Myocyte (in vitro differentiated cells): Measurements from ENCODE around the gene HP1BP3. TPM values are rescaled to one million over a fixed set of nuclear protein-coding genes. Genes with fewer than 3 reads are reported as not detected.

Experiments
- DNase-seq: peaks from one replicate; pipeline ENCODE4 v3.0.0-alpha.2; 2012; ENCODE audit warnings: low read depth
- total RNA-seq: library from RNA; depleted of rRNA; stranded (reverse); fragments of >200 nt; gene quantifications from 2 replicates; pipeline ENCODE4 v1.2.3, GENCODE V29; 2014

Gene HP1BP3
- total RNA-seq, 1 donor from 2014 or later, result 155 TPM

DNA sequence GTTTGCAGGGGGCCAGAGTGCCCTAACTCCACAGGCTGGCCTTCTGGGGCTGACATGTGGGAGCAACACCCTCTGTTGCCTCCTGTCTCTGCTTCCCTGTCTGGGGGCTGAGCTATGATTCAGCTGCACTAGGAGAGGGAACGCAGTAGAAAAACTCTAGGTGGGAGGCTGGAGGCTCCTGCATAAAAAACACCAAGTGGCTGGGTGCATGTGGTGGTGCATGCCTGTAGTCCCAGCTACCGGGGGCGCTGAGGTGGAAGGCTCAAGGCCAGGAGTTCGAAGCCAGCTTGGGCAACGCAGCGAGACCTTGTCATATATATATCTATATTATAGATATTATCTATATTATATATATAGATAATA, 74.9 kb downstream of the HP1BP3 start:
- no peak for DNase-seq

DNA sequence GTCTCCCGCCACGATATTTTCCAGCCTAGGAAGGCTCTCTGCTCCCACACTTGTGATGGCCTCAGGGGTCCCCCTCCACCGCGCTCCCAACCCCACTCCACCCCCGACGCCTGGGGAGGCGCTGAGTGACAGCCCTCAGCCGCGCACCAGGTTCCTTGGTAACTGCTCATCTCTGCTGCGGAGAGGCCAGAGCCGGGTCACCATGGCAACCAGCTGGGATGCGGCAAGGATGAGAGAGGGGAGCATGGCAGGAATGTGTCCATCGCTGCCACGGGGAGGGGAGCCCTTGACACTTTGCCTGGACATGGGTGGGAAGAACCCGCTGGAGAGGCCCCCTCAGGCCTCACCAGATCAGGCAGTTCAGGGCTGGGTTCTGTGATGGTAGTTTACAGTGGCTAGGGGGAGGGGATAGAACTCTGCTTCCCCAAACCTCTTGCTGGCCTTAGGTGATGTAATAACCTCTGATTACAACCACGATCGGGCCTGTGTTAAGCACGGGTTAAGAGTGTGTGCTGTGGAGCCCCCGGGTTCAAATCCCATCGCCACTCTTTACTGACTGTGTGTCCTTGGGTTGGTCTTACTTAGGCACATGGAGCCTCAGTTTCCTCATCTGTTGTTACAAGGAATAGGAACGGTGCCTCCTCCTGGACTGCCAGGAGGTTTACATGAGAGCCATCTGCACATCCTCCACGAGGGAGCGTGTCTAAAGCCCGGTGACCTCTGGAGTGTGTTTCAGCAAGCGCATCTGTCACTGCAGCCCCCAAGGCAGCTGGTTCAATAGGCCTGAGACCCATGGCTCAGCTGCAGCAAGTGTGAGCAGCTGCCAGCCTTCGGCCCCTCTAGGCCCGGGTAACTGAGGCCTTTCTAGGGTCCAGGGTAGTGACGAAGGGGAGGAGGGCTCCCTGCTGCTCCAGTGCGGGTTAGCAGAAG, 75.6 kb downstream of the HP1BP3 start:
- peak; percentile 37 for DNase-seq

DNA sequence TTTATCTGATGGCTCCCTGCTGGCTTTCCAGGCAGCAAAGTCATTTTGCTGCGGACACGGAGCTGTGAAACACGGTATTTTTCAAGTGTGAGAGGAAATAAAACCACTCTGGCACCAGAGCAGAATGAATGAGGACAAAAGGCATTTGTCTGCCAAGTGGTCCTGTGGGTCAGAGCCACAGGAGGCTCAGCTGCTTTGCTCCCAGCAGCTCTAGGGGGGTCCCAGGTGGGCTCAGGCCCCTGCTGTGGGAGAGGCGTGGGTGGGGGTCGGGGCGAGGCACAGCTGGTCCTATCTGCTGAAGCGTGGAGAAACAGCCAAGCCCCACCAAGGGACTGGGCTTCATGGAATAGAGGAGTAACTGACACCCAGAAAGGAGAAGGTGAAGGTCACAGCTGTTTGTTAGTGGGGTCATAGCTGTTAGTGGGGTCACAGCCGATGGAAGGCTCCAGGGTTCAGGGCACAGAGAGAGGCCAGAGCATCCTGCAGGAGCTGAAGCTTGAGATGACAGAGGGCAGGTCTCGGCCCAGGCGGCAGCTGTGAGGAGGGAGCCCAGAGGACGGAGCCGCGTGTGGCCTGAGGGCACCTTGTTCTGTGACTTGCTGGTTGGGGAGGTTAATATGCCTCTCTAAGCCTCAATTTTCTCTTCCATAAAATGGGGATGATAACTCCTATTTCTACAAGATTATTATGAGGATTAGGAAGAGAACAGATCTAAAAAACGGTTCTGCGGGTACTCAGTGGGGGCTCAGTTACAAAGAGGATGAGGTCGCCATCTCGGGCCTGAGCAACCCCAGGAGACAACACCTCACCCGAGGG, 76.4 kb downstream of the HP1BP3 start:
- DNase-seq, result no peak

DNA sequence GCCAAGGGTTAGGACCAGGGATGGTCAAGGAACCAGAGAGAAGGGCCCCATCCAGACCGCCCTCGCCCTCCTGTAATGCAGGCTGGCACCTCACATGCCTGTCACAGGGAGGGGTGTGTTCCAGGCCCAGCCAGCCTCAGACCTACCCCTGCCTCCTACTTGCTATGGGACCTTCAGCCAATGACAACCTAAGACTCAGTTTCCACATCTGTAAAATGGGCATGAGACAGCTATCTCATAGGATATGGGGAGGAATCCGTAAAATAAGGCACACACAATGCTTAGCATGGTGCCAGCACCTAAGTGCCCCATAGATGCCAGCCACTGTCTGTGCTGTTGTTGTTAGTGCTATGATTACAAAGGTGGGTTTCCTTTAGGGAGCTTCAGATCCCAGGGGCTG, 77.2 kb downstream of the HP1BP3 start:
- no peak for DNase-seq

DNA sequence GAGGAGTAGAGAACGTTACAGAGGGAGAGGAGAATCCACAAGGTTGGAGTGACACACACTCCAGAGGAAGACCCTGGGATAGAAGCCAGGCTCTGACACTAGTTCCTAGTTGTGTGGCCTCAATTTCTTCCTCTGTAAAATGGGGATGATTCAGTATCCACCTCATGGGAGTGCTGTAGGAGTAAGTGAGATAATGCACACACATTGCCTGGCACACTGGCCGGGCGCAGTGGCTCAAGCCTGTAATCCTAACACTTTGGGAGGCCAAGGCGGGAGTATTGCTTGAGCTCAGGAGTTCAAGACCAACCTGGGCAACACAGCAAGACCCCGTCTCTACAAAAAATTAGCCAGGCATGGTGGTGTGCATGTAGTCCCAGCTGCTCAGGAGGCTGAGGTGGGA, 78.2 kb downstream of the HP1BP3 start:
- DNase-seq, result no peak

DNA sequence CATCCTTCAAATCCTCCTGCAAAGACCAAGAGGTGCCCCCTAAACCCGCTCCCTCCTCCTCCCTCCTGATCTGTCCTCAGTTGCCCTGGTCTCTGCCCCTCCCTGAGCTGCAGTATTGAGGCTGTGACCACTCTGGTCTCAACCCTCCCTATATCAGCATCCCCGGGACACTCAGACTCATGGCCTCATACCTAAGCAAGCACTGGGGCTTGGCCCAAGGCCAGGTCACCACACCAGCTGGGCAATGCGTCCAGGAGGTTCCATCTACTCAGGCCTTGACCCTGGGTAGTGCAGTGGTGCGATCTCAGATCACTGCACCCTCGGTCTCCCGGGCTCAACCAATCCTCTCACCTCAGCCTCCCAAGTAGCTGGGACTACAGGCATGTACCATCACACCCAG, 79.0 kb downstream of the HP1BP3 start:
- DNase-seq, result no peak

DNA sequence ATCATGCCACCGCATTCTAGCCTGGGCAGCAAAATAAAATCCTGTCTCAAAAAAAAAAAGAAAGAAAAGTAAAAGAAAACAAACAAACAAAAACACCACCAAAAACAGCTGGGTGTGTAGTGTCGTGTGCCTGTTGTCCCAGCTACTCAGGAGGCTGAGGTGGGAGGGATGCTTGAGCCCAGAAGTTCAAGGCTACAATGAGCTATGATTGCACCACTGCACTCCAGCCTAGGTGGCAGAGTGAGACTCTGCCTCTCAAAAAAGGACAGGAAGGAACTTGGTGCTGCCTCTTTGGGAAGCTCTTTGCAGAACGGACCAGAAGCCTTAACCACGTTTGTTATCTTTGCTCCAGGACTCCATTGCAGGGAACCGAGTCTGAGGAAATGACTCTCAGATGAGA, 80.3 kb downstream of the HP1BP3 start:
- no peak for DNase-seq

DNA sequence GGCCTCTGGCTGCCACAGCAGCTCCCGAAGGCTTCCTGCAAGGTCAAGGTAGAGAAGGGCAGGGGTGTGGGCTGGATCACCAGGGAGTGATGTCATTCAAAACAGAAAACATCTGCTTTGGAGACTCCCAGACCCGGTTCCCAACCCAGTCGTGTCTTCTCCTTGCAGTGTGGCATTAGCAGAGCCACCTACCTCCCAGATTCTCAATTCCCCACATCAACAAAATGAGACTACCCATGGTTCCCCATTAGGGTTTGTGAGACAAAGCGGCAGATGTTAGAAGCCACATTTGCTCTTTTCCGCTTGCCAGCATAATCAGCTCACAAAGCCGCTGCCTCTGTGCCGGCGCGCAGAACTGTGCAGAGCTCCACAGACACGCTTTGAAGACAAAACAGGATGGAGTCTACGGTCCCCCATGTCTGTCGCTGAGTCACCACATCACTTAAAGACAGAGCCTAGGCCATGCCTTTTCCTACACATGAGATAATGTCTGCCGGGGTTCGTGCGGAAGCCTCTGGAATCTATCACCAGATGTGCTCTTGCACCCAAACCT, 81.8 kb downstream of the HP1BP3 start:
- DNase-seq, result no peak

DNA sequence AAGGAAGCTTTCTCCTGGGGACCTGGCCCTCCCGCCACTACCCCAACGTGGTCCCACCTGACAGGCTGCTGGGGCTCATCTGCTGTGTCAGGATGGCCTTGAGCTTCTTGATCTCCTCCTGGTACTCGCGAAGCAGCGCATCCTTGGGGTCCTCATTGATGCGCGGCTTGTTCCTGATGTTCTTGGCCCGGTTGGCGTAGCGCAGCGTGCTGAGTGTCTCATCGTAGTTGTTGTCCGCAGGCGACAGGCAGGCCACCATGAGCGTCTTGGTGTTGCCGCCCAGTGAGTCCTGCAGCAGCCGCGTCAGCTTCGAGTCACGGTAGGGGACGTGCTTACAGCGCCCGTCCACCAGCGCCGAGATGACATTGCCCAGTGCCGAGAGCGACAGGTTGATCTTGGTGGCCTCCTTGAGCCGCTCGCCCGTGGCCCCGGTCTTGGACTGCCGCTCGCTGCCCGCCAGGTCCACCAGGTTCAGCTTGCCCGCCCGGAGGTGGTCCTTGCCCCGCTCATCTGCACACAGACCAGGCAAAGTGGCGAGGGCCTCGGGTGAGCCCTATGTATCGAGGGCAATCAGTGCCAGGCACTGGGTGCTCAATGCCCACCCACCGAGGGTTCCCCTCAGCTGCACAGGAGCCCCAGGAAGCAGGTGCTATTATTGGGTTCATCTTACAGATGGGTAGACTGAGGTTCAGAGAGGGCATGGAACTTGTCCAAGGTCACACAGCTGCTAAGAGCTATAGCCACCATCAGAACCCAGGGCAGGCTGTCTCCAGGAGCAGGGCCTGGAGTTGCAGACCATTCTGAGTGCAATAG, 82.5 kb downstream of the HP1BP3 start:
- no peak for DNase-seq

DNA sequence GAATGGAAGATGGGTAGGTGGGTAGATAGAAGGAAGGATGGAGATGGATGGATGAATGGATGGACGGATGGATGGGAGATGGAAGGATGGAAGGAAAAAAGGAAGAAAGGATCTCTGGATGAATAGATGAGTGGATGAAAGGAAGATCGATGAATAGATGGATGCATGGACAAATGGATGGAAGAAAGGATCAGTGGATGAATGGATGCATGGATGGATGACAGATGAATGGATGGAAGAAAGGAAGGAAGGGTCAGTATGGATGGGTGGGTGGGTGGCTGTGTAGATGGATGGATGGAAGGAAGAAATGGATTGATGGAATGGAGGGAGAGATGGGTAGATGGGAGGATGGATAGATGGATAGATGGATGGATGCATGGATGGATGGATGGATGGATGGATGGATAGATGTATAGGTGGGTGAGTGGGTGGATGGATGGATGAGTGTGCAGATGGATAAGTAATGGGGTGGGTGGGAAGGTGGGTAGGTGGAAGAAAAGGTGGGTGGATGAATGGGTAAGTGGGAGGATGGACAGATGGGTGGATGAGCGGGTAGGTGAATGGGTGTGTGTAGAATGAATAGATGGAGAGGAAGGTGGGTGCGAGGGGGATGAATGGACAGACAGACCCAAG, 83.9 kb downstream of the HP1BP3 start:
- no peak for DNase-seq

DNA sequence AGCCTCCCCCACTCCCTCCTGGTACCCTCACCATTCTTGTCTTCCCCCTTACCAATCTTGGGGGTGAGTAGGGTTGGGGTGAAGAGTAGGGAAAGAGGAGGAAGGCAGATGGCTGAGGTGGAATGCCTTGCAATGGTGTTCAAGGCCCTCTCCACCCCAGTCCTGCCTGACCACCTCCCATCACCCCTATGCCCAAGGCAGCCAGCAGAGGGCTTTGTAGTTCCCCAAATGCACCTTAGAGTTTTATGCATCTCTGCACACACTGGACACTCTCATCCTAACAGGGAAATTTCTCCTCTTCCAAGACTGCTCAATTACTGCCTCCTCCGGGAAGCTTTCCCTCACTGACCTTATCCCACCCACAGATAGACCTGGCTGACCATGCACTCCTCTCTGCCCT, 84.7 kb downstream of the HP1BP3 start:
- DNase-seq, result peak; percentile 18

DNA sequence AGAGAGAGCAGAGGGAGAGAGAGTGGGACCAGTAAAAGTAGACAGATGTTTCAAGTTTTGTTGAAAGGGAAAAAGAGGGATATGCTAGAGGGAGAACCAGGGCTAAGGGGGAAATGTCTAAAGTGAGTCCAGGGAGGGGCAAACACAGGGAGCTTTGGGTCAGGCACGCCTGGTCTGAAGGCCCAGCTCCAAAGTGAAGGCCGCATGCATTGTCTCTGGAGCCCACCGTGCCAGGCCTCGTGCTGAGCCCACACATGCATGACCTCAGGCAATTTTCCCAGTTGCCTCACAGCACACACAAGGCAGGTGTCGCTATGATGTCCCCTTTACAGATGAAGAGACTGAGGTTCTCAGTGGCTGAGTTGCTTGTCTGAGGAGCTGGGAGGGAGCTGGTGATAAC, 85.3 kb downstream of the HP1BP3 start:
- DNase-seq, result no peak

DNA sequence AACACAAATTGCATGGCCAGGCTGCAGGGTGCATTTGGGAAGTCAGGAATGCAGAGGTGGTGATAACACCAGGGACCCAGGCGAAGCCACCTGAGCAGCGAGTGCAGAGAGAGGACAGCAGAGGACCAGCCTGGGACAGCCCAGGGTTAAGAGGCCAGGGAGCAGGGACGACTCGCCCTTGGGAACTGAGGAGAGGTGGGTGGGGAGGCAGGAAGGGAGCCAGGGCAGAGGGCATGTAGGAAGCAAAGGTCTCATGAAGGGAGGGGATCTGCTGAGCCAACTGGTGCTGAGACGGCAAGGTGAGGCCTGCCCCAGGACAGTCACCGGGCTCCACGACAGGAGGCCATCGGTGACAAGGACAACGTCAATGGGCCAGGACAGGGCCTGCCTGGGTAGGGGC, 85.7 kb downstream of the HP1BP3 start:
- DNase-seq, result no peak

DNA sequence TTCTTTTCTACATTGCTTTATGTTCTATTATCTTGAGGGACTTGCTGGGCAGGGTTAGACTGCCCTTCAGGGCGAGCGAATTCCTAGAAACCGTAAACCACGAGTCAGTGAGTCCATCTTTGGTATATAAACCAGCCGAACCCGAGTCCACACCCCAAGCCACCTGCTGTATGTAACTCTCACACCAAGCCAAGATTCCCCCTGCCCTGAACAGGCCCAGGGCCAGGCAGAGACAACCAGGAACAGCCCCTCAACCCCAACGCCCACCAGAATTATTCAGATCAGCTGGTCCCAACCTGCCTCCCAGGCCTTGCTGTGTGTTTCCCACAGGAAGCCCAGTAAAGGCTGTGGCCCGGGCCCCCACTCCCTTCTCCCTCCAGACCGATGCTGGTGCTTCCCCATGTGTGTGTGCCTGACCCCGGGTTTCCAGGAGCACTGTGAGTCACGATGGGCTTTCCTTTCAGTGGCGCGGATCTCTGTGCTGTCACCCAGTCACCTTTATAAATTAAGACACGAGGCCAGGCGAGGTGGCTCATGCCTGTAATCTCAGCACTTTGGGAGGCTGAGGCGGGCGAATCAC, 86.4 kb downstream of the HP1BP3 start:
- DNase-seq, result peak; percentile 68

DNA sequence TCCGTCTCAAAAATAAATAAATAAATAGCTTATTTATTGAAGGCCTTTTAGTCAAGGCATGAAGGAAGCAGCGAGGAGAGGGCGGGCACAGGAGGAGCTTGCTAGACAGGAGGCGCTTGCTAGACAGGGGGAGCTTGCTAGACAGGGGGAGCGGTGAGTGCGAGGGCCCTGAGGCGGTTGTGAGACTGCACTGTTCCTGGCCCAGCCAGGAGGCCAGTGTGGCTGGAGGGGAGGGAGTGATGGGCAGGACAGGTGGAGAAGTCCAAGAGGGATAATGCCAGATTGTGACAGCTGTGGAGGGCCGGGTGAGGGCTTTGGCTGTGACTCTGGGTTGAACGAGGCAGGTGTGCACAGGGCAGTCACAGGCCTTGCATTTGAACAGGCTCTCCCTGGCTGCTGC, 87.5 kb downstream of the HP1BP3 start:
- peak; percentile 91 for DNase-seq

DNA sequence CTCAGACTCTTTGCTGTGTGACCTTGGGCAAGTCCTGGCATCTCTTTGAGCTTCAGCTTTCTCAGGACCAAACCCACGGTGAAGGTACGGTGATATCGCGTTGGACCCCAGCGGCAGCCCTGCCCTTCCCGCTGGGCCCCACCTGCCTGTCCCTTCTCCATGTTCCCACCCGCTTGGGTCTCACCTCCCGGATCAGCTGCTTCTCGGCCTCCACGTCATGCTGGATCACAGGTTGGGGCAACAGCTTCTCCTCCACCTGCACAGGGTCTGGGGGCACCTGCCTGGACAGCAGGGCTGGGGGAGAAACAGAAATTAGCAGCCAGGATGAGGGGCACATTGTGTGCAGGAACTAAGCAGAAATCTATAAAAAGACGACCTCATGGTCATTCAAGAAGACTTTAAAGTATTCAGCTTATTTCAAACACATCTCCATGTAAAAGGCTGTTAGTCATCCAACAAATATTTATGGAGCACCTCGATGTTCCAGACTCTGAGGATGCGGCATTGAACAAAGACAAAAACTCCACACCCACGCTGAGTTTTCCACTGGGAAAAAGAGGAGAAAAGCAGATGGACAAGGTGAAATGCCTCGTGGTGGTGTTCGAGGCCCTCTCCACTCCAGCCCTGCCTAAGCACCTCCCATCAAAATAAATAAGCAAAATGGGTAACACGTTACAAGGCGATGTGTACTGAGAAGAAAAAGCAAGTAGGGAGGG, 88.8 kb downstream of the HP1BP3 start:
- DNase-seq, result peak; percentile 34

DNA sequence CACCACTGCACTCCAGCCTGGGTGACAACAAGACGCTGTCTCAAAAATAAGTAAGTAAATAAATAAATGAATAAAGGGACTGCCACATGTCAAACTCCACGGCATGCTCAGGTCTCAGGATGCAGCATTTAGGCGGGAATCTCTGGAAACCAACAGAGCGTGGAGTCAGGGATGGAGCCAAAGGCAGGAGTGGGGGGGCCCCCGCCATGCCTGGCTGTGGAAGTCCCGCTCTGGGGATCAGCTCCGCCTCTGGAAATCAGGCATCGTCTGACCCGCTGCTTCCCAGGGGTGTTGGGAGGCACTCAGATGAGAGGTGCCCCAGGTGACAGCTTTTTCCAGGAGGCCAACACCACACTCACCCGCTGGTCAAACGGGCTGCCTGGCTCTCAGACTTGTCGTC, 89.5 kb downstream of the HP1BP3 start:
- no peak for DNase-seq

DNA sequence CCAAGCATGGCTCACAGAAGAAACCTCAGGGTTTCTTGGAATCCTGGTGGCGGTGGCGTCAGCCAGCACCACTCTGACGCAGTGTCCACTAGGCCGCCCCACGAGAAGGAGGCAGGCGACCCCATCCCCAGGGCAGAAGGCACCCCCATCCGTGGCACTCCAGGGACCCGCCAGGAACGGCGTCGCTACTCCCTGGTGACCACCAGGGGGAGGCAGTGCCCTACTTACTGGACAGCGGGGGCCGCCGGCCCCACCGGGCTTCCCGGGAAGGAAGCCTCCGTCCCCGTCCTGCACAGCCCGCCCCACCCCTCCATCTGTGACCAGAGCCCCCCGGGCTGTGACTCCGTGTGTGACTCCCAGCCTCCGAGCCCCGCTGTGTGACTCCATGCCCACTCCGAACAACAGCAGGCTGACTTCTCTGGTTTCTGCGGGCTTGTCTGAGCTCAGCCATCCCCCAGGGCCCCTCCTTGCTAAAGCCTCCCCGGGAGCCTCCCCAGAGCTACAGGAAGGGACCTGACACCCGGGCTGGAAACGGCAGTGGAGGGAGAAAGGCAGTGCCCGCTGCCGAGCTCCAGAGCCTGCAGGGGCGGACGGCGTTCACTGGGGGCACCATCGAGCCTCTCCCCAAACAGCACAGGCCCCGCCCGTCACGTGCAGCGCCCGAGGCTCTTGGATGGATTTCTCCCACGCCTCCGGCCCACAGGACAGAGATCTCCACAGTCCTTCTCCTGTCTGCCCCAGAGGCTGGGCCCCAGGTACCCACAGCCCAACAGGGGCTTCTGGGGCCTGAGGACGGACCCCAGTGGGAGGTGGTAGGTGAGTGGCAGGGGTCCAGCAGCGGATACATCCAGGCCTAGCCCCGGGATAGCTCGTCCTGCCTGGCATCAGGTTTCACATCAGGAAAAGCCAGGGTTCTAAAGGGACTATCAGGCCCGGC, 90.4 kb downstream of the HP1BP3 start:
- DNase-seq, result peak; percentile 94

DNA sequence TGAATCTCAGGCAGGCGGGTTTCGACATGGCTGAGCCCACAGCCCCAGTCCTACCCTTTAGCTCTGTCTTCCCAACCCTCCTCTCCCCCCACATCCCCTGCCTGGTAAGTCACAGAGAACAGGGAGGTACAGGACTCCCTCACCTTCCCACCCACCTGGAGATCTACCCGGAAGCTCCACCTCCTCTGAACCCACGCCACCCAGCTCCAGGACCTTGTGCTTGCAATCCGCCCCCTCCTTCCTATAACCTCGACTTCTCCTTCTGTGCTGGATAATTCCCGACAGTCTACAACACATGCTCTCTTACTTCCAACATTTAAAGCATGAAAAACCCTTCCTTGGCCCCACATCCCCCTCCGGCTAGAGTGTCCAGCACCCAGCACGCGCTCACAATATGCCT, 91.6 kb downstream of the HP1BP3 start:
- DNase-seq, result no peak
